Medulla oblongata (tissue), 1 donor: Measurements from ENCODE around the gene TPRN.

Experiments
- DNase-seq: peaks from one replicate; pipeline ENCODE4 v3.0.0-alpha.2; 2015; ENCODE audit errors: extremely low spot score

Gene TPRN

GRCh38 chr9:137161558-137162486, 38.7 kb downstream of the TPRN start:
- no peak for DNase-seq

GRCh38 chr9:137160716-137161557, 39.6 kb downstream of the TPRN start:
- DNase-seq = no peak

DNA sequence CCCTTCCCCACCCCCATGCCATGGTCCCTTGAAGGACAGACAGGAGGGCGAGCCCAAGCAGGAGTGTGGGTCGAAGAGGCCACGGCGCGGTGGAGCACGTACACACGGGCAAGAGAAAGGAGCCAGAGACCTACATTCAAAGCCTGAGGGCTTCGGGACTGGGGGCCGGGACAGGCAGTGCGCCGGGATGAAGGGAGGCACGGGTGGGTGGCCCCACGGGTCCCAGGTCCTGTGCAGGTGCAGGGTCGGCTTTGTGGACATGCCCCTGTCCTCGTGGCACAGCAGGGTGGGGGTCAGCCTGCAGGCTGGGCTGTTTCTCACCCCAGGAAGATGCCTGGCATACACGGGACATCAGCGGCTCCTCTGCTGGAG, 40.5 kb downstream of the TPRN start:
- DNase-seq = no peak

GRCh38 chr9:137159105-137160053, 41.2 kb downstream of the TPRN start:
- DNase-seq = no peak

DNA sequence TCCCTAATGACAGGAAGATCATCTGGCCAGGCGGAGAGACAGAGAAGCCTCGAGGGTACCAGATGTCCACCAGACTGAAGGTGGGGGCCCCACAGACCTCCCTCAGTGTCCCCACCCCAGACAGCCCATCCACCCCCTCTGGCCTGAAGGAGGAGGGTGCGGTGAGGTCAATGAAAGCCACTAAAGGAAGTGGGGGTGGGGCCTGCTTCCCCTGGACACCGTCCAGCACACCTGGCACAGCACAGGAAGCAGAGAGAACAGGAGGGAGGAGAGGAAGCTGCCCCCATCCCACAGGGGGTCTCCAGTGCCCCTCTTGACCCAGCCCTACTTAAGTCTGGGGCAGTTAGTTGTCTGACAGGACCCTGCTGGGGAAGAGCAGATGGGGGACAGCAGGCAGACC, 41.9 kb downstream of the TPRN start:
- DNase-seq = no peak

- no peak for DNase-seq
These were observed 42.7 kb downstream of the TPRN start for GRCh38 chr9:137157618-137158415.

GRCh38 chr9:137156567-137157375, 43.8 kb downstream of the TPRN start:
- DNase-seq = no peak

GRCh38 chr9:137152844-137153405, 47.6 kb downstream of the TPRN start:
- DNase-seq = no peak

DNA sequence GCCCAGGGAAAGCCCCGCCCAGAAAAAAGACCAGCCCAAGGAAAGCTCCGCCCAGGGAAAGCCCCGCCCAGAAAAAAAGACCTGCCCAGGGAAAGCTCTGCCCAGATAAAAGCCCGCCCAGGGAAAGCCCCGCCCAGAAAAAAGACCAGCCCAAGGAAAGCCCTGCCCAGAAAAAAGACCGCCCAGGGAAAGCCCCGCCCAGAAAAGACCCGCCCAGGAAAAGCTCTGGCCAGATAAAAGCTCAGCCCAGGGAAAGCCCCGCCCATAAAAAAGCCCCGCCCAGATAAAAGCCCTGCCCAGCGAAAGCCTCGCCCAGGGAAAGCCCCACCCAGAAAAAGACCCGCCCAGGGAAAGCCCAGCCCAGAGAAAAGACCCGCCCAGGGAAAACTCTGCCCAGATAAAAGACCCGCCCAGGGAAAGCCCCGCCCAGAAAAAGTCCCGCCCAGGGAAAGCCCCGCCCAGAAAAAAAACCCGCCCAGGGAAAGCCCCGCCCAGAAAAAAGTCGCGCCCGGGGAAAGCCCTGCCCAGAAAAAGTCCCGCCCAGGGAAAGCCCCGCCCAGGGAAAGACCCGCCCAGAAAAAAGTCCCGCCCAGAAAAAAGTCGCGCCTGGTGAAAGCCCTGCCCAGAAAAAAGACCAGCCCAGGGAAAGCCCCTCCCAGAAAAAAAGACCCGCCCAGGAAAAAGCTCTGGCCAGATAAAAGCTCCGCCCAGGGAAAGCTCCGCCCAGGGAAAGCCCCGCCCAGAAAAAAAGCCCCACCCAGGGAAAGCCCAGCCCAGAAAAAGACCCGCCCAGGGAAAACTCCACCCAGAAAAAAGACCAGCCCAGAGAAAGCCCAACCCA, 49.7 kb downstream of the TPRN start:
- DNase-seq = no peak

DNA sequence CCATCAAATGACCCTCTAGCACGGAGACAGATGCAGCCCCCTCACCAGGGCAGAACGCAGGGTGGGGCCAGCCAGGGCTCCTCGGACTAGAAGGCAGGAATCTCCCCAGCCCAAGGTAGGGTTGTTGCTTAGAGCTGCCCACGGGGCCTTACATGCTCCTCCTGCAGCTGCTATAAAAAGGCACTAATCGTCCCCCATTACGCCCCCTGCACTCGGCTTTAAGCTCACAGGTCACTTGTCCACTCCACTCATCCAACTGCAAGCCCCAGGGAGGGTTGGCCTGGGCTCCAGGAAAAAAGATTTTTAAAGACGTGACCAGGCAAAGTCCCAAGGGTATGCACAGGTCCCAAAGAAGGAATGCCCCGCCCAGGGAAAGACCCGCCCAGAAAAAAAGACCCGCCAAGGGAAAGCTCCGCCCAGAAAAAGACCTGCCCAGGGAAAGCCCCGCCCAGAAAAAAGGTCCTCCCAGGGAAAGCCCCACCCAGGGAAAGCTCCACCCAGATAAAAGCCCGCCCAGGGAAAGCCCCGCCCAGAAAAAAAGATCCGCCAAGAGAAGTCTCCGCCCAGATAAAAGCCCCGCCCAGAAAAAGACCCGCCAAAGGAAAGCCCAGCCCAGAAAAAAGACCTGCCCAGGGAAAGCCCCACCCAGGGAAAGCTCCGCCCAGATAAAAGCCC, 50.5 kb downstream of the TPRN start:
- DNase-seq = no peak

DNA sequence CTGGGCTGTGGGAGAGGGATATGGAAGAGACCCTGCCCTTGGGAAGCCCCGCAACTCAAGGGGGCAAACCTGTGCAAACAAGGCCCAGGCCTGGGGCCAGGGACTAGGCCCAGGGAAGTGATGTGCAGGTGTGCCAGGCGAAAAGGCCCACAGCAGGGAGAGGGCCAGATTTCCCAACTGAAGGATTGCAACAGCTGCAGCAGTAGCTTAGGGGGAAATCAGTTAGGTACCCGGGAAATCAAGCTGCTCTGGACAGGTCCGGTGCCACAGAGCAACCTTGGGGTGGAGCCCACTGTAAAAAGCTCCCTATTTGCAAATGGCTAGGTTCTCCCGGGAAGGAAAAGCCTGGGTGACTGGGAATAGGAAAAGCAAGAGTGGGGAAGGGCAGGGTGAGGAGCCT, 51.2 kb downstream of the TPRN start:
- no peak for DNase-seq

DNA sequence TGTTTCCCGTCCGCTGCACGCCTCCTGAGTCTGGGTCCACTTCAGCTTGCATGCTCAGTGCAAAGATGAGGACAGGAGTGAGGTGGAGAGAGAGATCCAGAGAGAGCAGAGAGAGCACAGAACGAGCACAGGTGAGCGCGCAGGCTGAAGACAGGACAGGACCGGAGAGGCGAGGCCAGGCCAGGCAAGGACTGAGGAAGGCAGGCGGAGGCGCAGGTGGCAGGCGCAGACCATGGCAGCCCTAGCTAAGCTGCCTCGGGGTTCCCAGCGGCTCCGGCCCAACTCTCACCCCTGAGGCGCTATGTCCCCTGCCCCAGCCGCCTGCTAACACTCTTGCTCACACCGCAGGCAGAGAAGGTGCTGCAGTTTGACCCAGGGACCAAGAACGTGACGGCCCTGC, 51.9 kb downstream of the TPRN start:
- no peak for DNase-seq

- DNase-seq = no peak
These were observed 52.3 kb downstream of the TPRN start for GRCh38 chr9:137148242-137148641.

GRCh38 chr9:137147793-137148160, 52.8 kb downstream of the TPRN start:
- no peak for DNase-seq

GRCh38 chr9:137147091-137147792, 53.3 kb downstream of the TPRN start:
- no peak for DNase-seq

GRCh38 chr9:137146527-137146918, 54.0 kb downstream of the TPRN start:
- no peak for DNase-seq

DNA sequence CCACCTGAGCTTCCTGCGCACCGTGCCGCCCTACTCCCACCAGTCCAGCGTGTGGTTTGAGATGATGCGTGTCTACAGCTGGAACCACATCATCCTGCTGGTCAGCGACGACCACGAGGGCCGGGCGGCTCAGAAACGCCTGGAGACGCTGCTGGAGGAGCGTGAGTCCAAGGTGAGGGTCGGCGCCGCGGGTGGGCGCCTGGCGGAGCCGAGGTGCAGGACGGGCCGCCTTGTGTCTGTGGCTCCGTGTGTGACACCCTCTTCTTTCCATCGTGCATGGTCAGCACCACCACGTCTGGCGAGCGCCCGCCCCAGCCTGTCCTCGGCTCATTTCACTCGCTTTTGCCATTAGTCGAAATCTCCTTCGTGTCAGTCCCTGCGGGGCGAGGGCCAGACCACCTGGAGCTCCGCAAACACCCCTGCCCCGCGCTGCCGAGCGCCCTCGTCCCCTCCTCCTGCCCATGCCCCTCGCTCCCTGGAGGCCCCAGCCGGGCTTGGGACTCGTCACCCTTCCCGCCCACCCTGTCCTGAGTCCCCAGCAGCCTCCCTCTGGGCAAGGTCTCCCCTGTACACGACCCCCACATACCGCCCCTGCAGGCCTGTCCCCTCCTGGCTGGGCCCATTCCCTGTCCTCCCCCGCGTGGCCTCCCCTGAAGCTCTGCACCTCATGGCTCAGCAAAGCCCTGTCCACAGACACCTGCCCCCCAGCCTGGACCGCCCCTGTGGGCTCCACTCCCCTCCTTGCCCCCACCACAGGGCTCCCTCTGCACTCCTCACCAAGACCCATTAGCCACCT, 54.6 kb downstream of the TPRN start:
- DNase-seq = no peak
